H1 (cell line): ENCODE data around the gene ARHGAP6. TPM values are rescaled to one million over a fixed set of nuclear protein-coding genes. Genes with fewer than 3 reads are reported as not detected.

ENCODE experiments used
- CTCF ChIA-PET: fragments of 300-600 bp; sonication (Branson Sonifier 250); formaldehyde crosslinking; loops from one replicate; lab custom pipeline; 2021; ENCODE audit not compliant: partially characterized antibody; lab: Charles Lee
- POLR2A ChIA-PET: fragments of 300-600 bp; sonication (Branson Sonifier 250); formaldehyde crosslinking; loops from one replicate; lab custom pipeline; 2021; ENCODE audit warnings: inconsistent platforms; ENCODE audit not compliant: partially characterized antibody; lab: Charles Lee
- DNase-seq, 2 experiments: peaks; one replicate each; pipeline versions ENCODE4 v3.0.0 to v3.0.0-alpha.2; 2010 to 2022; ENCODE audit warnings: low spot score in 2 of 2, low read depth in 1 of 2, mixed read lengths in 1 of 2
- FAIRE-seq: peaks from 2 replicates; lab custom pipeline; 2011; peaks lifted over from hg19 to GRCh38; lab: Jason Lieb, UNC
- H2AFZ ChIP-seq: 2 replicates; pipeline ENCODE4 v1.8.1; 2012; ENCODE audit warnings: low read length, inconsistent platforms
- H2AK5ac ChIP-seq: 2 replicates; pipeline ENCODE4 v1.6.1; 2013; ENCODE audit warnings: low read depth, low read length
- H2BK120ac ChIP-seq: replicated peaks from 2 replicates; pipeline ENCODE3; 2013; ENCODE audit warnings: low read depth, low read length, inconsistent platforms
- H2BK12ac ChIP-seq: 2 replicates; pipeline ENCODE4 v1.6.1; 2013; ENCODE audit warnings: low read depth, low read length
- H2BK15ac ChIP-seq: 2 replicates; pipeline ENCODE4 v1.6.1; 2013; ENCODE audit warnings: low read length
- H2BK20ac ChIP-seq: 2 replicates; pipeline ENCODE4 v1.6.1; 2013; ENCODE audit warnings: low read length
- H2BK5ac ChIP-seq: 2 replicates; pipeline ENCODE4 v1.6.1; 2013; ENCODE audit warnings: low read depth, low read length
- H3K14ac ChIP-seq: 2 replicates; pipeline ENCODE4 v1.6.1; 2013; ENCODE audit warnings: inconsistent platforms; ENCODE audit not compliant: insufficient read length
- H3K18ac ChIP-seq: 2 replicates; pipeline ENCODE4 v1.6.1; 2013; ENCODE audit warnings: low read length; ENCODE audit errors: extremely low read depth
- H3K23ac ChIP-seq: 2 replicates; pipeline ENCODE4 v1.6.1; 2013; ENCODE audit warnings: inconsistent platforms; ENCODE audit not compliant: insufficient read length
- H3K23me2 ChIP-seq: 2 replicates; pipeline ENCODE4 v1.6.1; 2013; ENCODE audit warnings: low read depth, low read length
- H3K27ac ChIP-seq: 2 replicates; pipeline ENCODE4 v1.6.1; 2011; ENCODE audit warnings: low read depth, low read length, inconsistent platforms
- H3K27me3 ChIP-seq, 4 experiments: replicated peaks in 1 of 4; 1 replicate in 1 of 4; 2 replicates in 3 of 4; pipeline versions ENCODE4 v1.6.1 to v1.8.1; 2011 to 2013; ENCODE audit warnings: low read length in 3 of 4, mild to moderate bottlenecking in 3 of 4, inconsistent platforms in 2 of 4, mixed read lengths in 2 of 4, moderate library complexity in 1 of 4; ENCODE audit not compliant: control insufficient read depth in 3 of 4, insufficient read depth in 3 of 4; ENCODE audit errors: extremely low read depth in 1 of 4
- H3K36me3 ChIP-seq, 4 experiments: 2 replicates each; pipeline versions ENCODE4 v1.6.1 to v1.8.1; 2011 to 2013; ENCODE audit warnings: mild to moderate bottlenecking in 4 of 4, low read length in 3 of 4, moderate library complexity in 2 of 4, control low read depth in 1 of 4, inconsistent platforms in 1 of 4; ENCODE audit not compliant: insufficient read depth in 4 of 4, control insufficient read depth in 2 of 4
- H3K4ac ChIP-seq: replicated peaks from 2 replicates; pipeline ENCODE3; 2013; ENCODE audit warnings: low read length, low read depth, mixed read lengths, inconsistent platforms; ENCODE audit not compliant: insufficient read length
- H3K4me1 ChIP-seq, 4 experiments: replicated peaks in 1 of 4; 1 replicate in 1 of 4; 2 replicates in 3 of 4; pipeline versions ENCODE4 v1.6.1 to v1.8.1; 2011 to 2013; ENCODE audit warnings: low read length in 3 of 4, inconsistent platforms in 2 of 4, mixed read lengths in 1 of 4; ENCODE audit not compliant: insufficient read depth in 4 of 4, control insufficient read depth in 3 of 4
- H3K4me2 ChIP-seq, 2 experiments: 2 replicates each; pipeline versions ENCODE4 v1.6.1 to v1.8.1; 2011 to 2013; ENCODE audit warnings: low read depth in 2 of 2, low read length in 2 of 2, control low read depth in 1 of 2, inconsistent platforms in 1 of 2, mild to moderate bottlenecking in 1 of 2; ENCODE audit not compliant: insufficient read depth in 1 of 2
- H3K4me3 ChIP-seq, 4 experiments: fragments of 200-600, 300-600 bp in 1 of 4; sonication (generic), shearing (Covaris generic), sonication (Bioruptor Twin) in 1 of 4; 2 replicates each; pipeline versions ENCODE4 v1.5.1 to v1.8.1; 2011 to 2016; ENCODE audit warnings: low read length in 4 of 4, low read depth in 3 of 4, control low read depth in 2 of 4, inconsistent platforms in 2 of 4, mild to moderate bottlenecking in 2 of 4, mixed read lengths in 1 of 4, moderate library complexity in 1 of 4; ENCODE audit not compliant: insufficient read depth in 2 of 4; ENCODE audit errors: extremely low read depth in 1 of 4
- H3K56ac ChIP-seq: replicated peaks from 2 replicates; pipeline ENCODE3; 2013; ENCODE audit warnings: low read depth, mild to moderate bottlenecking, mixed read lengths, low read length, inconsistent platforms; ENCODE audit not compliant: insufficient read length
- H3K79me1 ChIP-seq: 2 replicates; pipeline ENCODE4 v1.6.1; 2013; ENCODE audit warnings: low read depth, low read length, control low read depth
- H3K79me2 ChIP-seq, 2 experiments: 2 replicates each; pipeline versions ENCODE4 v1.6.1 to v1.8.1; 2012 to 2013; ENCODE audit warnings: low read length in 2 of 2, mild to moderate bottlenecking in 2 of 2, inconsistent platforms in 1 of 2; ENCODE audit not compliant: insufficient read depth in 2 of 2, control insufficient read depth in 1 of 2
- H3K9ac ChIP-seq, 4 experiments: replicated peaks in 1 of 4; 1 replicate in 1 of 4; 2 replicates in 3 of 4; pipeline versions ENCODE4 v1.6.1 to v1.8.1; 2011 to 2013; ENCODE audit warnings: low read depth in 3 of 4, low read length in 3 of 4, control low read depth in 2 of 4, mild to moderate bottlenecking in 2 of 4, moderate library complexity in 2 of 4, inconsistent platforms in 1 of 4; ENCODE audit errors: extremely low read depth in 1 of 4
- H3K9me3 ChIP-seq, 2 experiments: 2 replicates each; pipeline versions ENCODE4 v1.6.1 to v1.8.1; 2012 to 2013; ENCODE audit warnings: mild to moderate bottlenecking in 2 of 2, moderate library complexity in 2 of 2, control low read depth in 1 of 2, inconsistent platforms in 1 of 2, low read depth in 1 of 2, low read length in 1 of 2, mixed read lengths in 1 of 2; ENCODE audit not compliant: insufficient read depth in 2 of 2
- H4K20me1 ChIP-seq, 2 experiments: replicated peaks in 1 of 2; 2 replicates each; pipeline versions ENCODE3 to v1.8.1; 2011 to 2013; ENCODE audit warnings: inconsistent platforms in 2 of 2, low read length in 2 of 2, mild to moderate bottlenecking in 1 of 2; ENCODE audit not compliant: insufficient read depth in 2 of 2, control insufficient read depth in 1 of 2
- H4K5ac ChIP-seq: 2 replicates; pipeline ENCODE4 v1.6.1; 2013; ENCODE audit warnings: low read length, low read depth, mixed read lengths, inconsistent platforms; ENCODE audit not compliant: insufficient read length
- H4K8ac ChIP-seq: 2 replicates; pipeline ENCODE4 v1.8.0; 2013; ENCODE audit warnings: mild to moderate bottlenecking, moderate library complexity, low read length, inconsistent platforms; ENCODE audit not compliant: insufficient read depth; ENCODE audit errors: extremely low read depth
- H4K91ac ChIP-seq: replicated peaks from 2 replicates; pipeline ENCODE3; 2013; ENCODE audit warnings: low read length, mixed read lengths, inconsistent platforms; ENCODE audit not compliant: insufficient read length
- GABPA ChIP-seq: IDR thresholded peaks from 2 replicates; pipeline ENCODE4 v1.6.1; 2011; ENCODE audit warnings: mild to moderate bottlenecking, low read length, moderate library complexity, borderline replicate concordance; ENCODE audit not compliant: insufficient read depth
- KDM4A ChIP-seq: IDR thresholded peaks from one replicate; pipeline ENCODE4 v1.7.1; 2012; ENCODE audit warnings: low read depth, mild to moderate bottlenecking, moderate library complexity, low read length, inconsistent platforms; ENCODE audit not compliant: severe bottlenecking
- KDM5A ChIP-seq: fragments of 200-600 bp; IDR thresholded peaks from 2 replicates; pipeline ENCODE4 v1.7.1; 2012; ENCODE audit warnings: mild to moderate bottlenecking, low read length, inconsistent platforms, mixed read lengths
- NRF1 ChIP-seq: IDR thresholded peaks from 2 replicates; pipeline ENCODE4 v1.6.1; 2011; ENCODE audit warnings: mild to moderate bottlenecking, low read depth, low read length, improper control_type of control experiment
- POLR2A ChIP-seq, 2 experiments: IDR thresholded peaks; 1 replicate in 1 of 2; 2 replicates in 1 of 2; pipeline ENCODE4 v1.6.1; 2011; ENCODE audit warnings: low read depth in 2 of 2, low read length in 2 of 2, mild to moderate bottlenecking in 2 of 2; ENCODE audit errors: control extremely low read depth in 1 of 2
- polyA plus RNA-seq, 7 experiments: library from polyadenylated mRNA; depleted of rRNA in 3 of 7; stranded (reverse) in 5 of 7; unstranded in 2 of 7; fragments of >200 nt in 5 of 7; fragments of 200-250 nt in 2 of 7; gene quantifications; 1 replicate in 5 of 7; 2 replicates in 1 of 7; 4 replicates in 1 of 7; pipeline versions ENCODE4 v1.2.1 to v1.2.3, GENCODE V29; 2011 to 2013; ENCODE audit warnings: missing spikeins in 2 of 7, mixed read lengths in 2 of 7
- total RNA-seq: library from RNA; stranded (reverse); fragmentation: NEBNext Ultra II Directional; extraction: Animal tissue kit (Norgen Biotek cat#: 25700); gene quantifications from 2 replicates; pipeline ENCODE4 v1.2.1, GENCODE V29; 2021

ARHGAP6 gene
- total and polyA plus RNA-seq, 2 of the 8 experiments (the other 6 are each of a cell fraction or from before 2014, with no cell fraction given) = 0.35 to 0.82 TPM

GRCh38 chrX:11591723-11592346, 73.9 kb downstream of the ARHGAP6 start:
- Histone ChIP-seq H2BK5ac (no peak overlapping the region), H4K91ac (no peak overlapping the region), H3K27me3 (no peaks in the 10 kb centered on the region), H3K4ac (no peak overlapping the region), H3K56ac (no peak overlapping the region), H3K79me1 (no peaks in the 10 kb centered on the region), H3K79me2 (no peaks in the 10 kb centered on the region), H4K8ac (no peak overlapping the region), H3K14ac (no peak overlapping the region), H3K9ac (no peak overlapping the region), H3K4me2 (no peak overlapping the region), H4K20me1 (no peaks in the 10 kb centered on the region), H3K23me2 (no peaks in the 10 kb centered on the region), H2BK20ac (no peak overlapping the region), H3K4me3 (no peak overlapping the region), H2BK12ac (no peak overlapping the region), H3K23ac (no peak overlapping the region), H3K27ac (no peak overlapping the region), H3K36me3 (no peaks in the 10 kb centered on the region), H4K5ac (no peak overlapping the region), H3K9me3 (no peaks in the 10 kb centered on the region), H3K18ac (no peak overlapping the region), H2BK15ac (no peak overlapping the region)
- POLR2A ChIA-PET = no interaction called here
- CTCF ChIA-PET = interaction anchor here (0.8 kb wide), 1 partner anchor 8 kb away, joined by 3 read pairs; no protein-coding TSS in a partner anchor
- FAIRE-seq = no peak
- TF ChIP-seq KDM4A (no peak), KDM5A (no peak), GABPA (no peak), NRF1 (no peak), POLR2A (IDR thresholded peaks at IDR 0.05; ENCODE audit: control extremely low read depth in 1 of 2, low read depth in 2 of 2, low read length in 2 of 2) (no peak)
- TF ChIP-seq, all 59 proteins: peak for 0
- H2BK120ac ChIP-seq = no peak overlapping the region
- H2AK5ac ChIP-seq = no peak overlapping the region
- DNase-seq = no peak
- no peaks in the 10 kb centered on the region for H3K4me1 ChIP-seq
- H2AFZ ChIP-seq = no peak overlapping the region
